Activated CD4-positive, alpha-beta T cell treated with anti-CD3 and anti-CD28 coated beads for 4 hours (primary cell): Measurements from ENCODE around the gene FEV.
"Not testable (repeated sequence)": the region's sequence is repeated elsewhere in the genome, so short reads cannot be mapped to it uniquely, and the experiment has no call there.

Experiments used
- DNase-seq, 2 donors: peaks; one replicate each; pipeline ENCODE4 v3.0.0-alpha.2; 2020

FEV gene

DNA sequence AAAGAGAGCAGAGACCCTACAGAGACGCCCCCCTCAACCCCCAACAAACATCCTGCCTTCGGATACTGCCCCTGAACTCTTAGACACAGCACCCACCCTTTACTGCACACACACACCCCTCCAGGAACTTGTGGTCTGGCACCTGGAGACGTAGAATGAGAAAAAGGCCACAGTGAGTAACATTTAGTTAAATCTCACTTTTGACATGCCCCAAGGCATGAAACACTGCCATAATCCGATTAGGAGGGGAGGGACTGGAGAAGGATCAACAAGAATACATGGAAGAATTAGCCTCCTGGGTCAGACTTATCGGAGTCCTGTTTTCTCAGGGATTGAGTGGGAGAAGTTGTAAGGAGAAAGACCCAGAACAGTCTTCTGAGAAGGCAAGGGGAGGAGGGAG is 21.4 kb downstream of the FEV start:
- no peak for DNase-seq

DNA sequence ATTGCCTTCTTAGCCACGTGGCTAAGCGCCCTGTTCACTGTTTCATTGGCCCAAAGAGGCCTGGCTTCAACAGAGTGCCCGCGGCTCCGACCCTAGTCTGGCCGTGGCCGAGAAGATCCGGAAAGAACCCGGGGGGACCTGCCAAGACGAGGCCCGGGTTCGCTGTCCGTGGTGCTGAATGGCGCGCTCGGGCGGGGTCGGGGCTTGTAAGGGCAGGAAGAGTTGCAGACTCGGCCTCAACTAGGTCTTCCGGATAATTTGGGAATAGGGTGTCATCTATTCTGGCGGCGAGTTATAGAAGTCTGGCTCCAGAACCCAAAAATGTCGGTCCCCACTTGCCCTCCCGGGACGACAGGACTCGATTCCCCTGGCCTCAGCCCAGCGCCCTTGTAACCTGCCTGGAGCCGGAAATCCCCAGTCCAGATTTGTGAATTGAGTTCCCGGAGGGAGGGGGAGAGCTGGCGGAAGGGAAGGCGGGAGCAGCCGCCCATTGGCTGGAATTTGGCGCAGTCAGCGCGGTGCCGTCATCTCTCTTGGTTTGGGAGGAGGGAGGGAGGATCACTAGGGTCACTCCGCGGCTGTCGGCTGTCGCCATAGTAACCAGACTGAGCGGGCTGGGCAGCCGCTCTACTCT is 22.0 kb downstream of the FEV start:
- DNase-seq = peak; percentile 34 to 50

DNA sequence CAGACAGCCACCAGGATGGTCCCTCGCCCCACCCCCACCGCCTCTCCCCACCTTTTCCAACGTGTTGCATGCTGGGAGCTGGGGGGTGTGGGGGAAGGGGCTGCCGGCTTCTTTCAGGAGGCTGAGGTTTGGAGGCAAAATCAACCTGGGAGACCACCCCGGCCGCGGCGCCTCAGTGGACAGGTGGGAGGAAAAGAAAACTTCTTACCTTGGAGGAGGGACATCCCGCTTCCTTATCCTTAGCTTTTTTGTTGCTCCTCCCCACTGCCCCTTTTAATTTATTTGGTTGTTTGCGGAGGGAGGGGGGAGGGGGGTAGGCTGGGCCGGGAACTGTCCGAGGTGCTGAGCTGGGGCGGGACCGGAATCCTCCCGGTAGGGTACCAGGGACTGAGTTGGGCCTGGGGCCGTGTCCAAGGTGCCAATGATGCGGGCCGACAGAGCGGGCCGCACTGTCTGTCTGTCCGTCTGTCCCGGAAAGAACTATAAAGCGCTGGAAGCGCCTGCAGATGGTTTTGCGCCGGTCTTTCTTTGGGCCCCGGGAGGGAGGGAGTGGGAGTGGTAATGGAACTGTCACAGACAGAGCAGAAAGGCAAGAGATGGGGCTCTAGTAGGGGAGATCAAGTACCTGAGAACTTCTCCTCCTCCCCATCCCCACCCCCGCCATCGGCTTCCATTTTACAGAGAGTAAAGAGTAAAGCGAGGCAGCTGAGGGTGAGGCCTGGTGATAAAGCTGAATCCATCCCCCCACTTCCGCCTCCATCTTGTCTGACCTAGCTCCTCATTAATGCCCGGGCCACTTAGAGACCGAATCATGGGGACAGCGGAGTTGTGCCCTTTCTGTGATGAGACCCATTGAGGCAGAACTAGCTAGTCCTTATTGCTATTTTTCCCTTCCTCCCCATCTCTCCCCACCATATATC is 23.1 kb downstream of the FEV start:
- DNase-seq = no peak

DNA sequence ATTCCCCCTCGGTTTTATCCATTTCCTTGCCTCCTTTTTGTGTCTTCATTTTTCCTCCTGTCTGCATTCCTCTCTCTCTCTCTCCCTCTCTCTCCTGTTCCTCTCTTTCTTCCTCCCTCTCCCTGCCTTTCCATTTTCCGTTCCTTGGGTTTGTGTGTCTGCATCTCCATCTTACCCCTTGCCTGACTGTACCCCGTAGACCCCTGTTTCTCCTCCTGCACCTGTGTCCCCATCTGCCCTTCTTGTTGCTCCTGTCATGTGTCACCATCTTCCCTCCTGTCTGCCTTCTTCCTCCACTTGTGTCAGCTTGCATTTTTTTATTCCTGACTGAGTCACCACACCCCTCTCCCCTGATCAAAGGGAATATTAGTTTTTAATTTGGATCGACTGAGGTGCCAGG is 23.8 kb downstream of the FEV start:
- DNase-seq = no peak

DNA sequence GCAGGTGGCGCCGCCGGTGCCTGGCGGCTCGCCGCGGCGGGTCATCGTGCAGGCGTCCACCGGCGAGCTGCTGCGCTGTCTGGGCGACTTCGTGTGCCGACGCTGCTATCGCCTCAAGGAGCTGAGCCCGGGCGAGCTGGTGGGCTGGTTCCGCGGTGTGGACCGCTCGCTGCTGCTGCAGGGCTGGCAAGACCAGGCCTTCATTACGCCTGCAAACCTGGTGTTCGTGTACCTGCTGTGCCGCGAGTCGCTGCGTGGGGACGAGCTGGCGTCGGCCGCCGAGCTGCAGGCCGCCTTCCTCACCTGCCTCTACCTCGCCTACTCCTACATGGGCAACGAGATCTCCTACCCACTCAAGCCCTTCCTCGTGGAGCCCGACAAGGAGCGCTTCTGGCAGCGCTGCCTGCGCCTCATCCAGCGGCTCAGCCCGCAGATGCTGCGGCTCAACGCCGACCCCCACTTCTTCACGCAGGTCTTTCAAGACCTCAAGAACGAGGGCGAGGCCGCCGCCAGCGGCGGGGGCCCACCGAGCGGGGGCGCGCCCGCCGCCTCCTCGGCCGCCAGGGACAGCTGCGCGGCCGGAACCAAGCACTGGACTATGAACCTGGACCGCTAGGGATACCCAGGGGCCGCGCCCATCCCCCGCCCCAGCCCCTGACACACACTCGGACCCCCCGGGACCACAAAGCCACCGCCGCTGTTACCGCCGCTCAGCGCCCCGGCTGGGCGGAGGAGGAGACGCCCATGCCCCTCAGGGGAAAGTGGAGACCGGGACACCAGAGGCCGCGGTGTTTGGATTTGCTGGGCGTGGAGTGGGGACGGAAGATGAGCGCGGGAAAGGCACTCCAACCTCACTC is 24.4 kb downstream of the FEV start:
- no peak for DNase-seq

DNA sequence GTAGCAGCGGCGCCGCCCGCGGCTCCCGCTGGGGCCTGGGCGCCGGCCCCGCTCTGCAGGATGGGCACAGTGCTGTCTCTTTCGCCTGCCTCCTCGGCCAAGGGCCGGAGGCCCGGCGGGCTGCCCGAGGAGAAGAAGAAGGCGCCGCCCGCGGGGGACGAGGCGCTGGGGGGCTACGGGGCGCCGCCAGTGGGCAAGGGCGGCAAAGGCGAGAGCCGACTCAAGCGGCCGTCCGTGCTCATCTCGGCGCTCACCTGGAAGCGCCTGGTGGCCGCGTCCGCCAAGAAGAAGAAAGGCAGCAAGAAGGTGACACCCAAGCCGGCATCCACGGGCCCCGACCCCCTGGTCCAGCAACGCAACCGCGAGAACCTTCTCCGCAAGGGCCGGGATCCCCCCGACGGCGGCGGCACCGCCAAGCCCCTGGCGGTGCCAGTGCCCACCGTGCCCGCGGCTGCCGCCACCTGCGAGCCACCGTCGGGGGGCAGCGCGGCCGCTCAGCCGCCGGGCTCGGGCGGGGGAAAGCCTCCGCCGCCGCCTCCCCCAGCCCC is 25.1 kb downstream of the FEV start:
- no peak for DNase-seq

DNA sequence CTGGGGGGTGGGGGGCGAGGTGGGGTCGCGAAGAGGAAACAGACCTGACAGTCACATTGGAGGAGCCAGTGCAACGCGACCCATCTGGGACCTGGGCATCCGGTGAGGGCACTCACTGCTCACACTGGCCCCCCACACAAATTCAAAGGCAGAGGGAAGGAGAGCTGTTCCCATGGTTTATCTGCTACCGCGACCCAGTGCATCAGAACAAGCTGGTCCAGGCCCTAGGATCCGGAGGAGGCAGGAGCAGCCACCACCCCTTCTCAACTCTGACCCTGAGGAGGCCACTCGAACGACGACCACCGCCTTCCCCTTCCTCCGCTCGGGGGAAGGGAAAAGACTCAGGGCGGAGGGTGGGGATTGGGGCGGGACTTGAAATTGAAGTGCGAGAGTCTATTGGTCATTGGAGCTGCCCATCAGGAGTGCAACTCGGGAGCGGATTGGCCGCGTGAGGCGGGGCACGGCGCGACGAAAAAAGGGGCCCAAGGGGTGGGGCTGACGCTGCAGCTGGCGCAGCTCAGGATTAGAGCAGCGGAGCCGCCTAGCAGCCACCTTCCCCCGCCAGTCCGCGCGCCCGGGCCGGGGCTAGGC is 25.7 kb downstream of the FEV start, which contains the start of gene CDK5R2:
Gene CDK5R2, plus strand, starts transcription at position 526 of the 591 bp plus-strand sequence. CDS start 155 bp downstream, outside the sequence.
- peak; percentile 28 to 44 for DNase-seq

DNA sequence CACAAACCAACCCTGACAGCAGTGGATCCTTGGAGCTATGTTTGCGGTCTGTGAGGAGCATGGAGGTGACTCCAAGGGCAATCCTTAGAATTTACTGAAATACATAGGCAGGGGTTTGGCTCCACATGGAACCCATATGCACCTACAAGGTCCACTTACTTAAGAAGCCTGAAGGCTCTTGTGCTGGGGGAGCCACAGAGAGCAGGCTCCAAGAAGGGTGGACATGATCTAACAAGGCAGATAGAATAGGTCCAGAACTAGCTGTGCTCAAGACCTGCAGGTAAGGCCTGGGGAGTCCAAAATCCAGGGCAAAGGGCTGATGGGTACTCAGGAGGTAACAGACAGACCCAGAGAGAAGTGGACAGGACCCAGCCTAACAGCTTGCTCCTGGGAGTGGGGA is 26.7 kb downstream of the FEV start:
- no peak for DNase-seq

DNA sequence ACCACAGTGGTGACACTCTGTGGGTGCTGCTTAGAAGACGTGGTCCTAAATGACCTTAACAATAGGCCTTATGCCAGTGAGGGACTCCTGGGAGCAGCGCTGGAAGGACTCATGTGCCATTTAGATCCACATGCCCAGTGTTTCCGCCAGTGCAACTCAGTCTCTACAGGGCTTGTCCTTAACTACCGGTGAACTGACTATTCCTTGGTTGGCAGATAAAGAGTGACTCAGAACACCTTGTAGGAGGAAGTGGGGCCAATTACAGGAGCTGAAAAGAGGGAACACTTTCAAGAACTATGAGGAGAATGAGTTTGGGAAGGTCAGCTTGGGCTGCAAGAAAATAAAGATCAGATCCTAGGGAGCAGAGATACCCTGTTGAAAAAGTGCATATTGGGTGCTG is 27.3 kb downstream of the FEV start:
- DNase-seq = no peak

DNA sequence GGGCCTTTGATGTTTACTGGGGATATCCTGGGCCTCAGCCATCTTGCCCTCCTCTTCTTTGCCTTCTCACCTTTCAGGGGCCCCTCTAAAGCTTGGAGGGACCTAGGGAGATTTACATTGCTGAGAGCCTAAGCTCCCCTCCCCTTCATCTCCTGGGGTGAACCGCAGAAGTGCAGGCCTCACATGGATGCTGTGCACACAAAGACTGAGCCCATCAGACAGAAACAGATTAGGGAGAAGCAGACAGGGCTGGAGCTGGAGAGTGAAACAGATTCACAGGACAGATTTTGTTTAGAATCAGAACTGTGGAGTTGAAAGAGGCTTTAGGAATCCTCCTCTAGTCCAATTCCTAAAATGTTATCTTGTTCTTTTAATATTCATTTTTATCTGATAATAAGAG is 28.9 kb downstream of the FEV start:
- no peak for DNase-seq

DNA sequence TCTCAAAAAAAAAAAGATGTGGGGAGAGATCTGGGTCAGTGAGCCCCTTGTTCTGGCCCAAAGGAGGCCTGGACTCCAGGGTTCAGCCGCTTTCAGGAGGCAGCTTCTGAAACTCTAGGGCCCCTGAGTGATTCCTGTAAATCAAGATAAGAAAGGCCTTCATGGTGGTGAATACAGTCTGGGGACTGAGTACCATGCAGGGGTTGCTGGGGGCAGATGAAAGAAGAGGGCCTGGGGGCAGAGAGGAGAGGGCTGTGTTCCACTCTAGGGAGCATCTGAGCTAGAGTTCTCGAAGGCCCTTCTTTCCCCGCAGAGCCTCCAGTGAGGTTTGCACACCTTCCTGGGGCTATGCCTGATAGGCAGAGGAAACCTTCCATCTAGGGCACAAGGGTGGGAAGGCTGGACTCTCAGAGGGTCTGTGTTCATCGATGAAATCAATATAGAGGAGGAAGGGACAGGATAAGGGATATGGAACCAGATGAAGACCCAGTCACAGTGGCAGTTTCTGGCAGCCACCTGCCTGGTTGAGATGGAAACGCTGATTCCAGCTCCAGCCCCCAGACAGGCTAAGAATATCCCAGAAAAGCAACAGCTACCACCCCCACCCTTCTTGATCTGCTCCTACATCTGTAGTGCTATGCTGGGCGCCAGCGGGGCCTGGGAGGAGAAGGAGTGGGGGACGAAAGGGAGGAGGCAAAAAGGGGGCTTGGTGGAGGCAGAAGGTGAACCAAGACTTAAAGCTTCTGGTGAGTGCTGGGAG is 30.3 kb downstream of the FEV start:
- no peak for DNase-seq

DNA sequence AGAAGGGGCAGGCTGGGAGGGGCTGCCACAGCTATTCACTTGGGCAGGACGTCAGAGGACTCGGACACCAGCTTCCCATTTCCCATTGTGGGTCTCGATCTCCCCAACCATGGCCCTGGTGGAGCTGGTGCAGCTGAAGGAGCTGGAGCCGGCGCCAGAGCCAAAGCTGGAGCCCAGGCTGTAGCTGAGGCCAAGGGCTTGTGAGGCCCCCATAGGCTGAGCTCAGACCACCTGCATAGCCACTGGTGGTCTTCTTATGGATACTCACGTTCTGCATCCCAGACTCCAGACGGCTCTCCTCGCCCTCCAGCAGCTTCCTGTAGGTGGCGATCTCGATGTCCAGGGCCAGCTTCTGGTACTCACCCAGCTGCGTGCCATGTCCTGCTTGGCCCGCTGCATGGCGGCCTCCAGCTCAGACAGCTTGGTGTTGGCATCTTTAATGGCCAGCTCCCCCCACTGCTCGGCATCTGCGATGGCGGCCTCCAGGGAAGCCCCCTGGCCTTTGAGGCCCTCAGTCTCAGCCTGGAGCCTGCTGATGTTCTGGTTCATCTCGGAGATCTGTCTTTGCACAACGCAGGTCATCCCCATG is 31.5 kb downstream of the FEV start:
- DNase-seq = no peak

DNA sequence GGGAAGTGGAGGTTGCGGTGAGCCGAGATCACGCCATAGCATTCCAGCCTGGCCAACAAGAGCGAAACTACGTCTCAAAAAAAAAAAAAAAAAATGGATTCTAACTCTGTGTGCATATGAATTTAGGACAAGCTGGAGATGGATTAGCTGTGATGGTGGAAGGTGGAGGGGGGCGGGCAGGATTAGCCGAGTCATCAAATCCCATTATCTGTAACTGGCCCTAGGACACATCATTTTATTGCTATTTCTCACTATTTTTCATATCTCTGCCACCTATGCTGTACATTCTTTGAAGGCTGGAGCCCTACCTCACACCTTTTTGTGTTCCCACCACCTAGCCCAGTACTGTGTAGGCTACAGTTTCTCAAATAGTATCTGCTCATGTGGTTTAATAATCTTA is 32.8 kb downstream of the FEV start:
- no peak for DNase-seq

DNA sequence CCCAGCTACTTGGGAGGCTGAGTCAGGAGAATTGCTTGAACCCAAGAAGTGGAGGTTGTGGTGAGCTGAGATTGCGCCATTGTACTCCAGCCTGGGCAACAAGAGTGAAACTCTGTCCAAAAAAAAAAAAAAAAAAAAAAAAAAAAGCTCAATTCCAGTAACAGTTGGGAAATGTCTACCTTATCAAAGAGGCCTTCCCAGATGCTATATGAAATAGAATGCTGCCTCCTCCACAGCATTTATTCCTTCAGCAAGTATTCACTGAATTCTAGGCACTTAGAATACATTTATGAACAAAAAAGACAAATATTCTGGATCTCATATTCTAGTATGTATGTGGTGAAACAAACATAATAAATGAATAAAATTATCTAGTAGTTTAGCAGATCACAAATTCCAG is 38.4 kb downstream of the FEV start:
- DNase-seq = no peak

DNA sequence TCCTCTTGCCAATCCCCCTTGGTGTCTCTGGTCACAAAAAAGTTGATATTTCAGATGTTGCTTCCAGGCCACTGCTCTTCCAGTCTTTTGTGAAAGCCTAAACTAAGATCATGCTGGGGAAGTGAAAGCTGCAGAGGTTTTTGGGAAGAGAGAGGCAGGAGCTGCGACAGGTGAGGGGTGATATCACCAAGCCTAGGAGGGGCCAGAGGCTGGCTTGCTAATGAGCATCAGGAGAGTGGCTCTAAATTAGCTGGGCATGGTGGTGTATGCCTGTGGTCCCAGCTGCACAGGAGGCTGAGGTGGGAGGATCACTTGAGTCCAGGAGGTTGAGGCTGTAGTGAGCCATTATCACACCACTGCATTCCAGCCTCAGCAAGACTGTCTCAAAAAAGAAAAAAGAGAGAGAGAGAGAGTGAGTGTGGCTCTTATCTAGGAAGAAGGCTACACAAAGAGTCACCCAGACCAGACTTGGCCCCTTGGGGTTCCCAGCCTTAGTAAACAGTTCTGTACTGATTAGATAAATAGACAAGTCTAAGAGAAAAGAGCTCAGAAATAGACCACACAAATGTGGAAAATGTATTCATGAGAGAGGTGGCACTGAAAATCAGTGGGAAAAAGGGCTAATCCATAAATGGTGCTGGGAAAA is 40.1 kb downstream of the FEV start:
- DNase-seq = no peak

DNA sequence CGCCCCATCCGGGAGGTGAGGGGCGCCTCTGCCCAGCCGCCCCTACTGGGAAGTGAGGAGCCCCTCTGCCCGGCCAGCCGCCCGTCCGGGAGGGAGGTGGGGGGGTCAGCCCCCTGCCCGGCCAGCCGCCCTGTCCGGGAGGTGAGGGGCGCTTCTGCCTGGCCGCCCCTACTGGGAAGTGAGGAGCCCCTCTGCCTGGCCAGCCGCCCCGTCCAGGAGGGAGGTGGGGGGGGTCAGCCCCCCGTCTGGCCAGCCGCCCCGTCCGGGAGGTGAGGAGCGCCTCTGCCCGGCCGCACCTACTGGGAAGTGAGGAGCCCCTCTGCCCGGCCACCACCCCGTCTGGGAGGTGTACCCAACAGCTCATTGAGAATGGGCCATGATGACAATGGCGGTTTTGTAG is 53.2 kb downstream of the FEV start:
- not testable (repeated sequence) for DNase-seq
